ENCODE measurements around the gene HLCS.

- TF ChIP-seq POLR2A (IDR thresholded peaks at IDR 0.05; ENCODE audit: low read depth, low read length) (no peak), POLR2AphosphoS5 (IDR thresholded peaks at IDR 0.05; ENCODE audit: low read depth, low read length) (no peak)
Measured at GRCh38 chr21:36949171-36950141, 17.0 kb downstream of the HLCS start.

All from GM12892 (cell line).